Natural killer cell (primary cell): ENCODE measurements around the gene OSCP1. TPM values are rescaled to one million over a fixed set of nuclear protein-coding genes. Genes with fewer than 3 reads are reported as not detected.

ENCODE experiments used
- ATAC-seq, 3 donors: fragments of 150-1000 bp in 2 of 3; fragments of 200-7000 bp in 1 of 3; cut with Tn5 transposase; 1 replicate in 1 of 3; 2 replicates in 2 of 3; pipeline ENCODE4 v1.10.0; 2021; ENCODE audit warnings: mild to moderate bottlenecking in 2 of 3, moderate library complexity in 2 of 3
- DNase-seq, 2 donors: peaks; one replicate each; pipeline versions ENCODE4 v3.0.0 to v3.0.0-alpha.2; 2013 to 2021; ENCODE audit warnings: mixed read lengths in 1 of 2
- H3K27ac ChIP-seq: one replicate; pipeline ENCODE4 v1.5.1; 2013; ENCODE audit warnings: mild to moderate bottlenecking, low read length
- H3K27me3 ChIP-seq: one replicate; pipeline ENCODE4 v1.6.1; 2013; ENCODE audit warnings: low read length; ENCODE audit not compliant: control insufficient read depth, insufficient read depth
- H3K36me3 ChIP-seq: one replicate; pipeline ENCODE4 v1.6.1; 2013; ENCODE audit warnings: low read length; ENCODE audit not compliant: control insufficient read depth, insufficient read depth
- H3K4me1 ChIP-seq: one replicate; pipeline ENCODE4 v1.6.1; 2013; ENCODE audit warnings: low read length; ENCODE audit not compliant: control insufficient read depth, insufficient read depth
- H3K4me3 ChIP-seq: one replicate; pipeline ENCODE4 v1.5.1; 2013; ENCODE audit warnings: low read length
- H3K9me3 ChIP-seq: one replicate; pipeline ENCODE4 v1.6.1; 2013; ENCODE audit warnings: low read length; ENCODE audit not compliant: control insufficient read depth, insufficient read depth
- H3K27ac Mint-ChIP-seq, 2 donors: one replicate each; pipeline ENCODE4 v1.8.0; 2022; ENCODE audit warnings: mild to moderate bottlenecking in 2 of 2, mixed read lengths in 2 of 2, moderate library complexity in 1 of 2
- H3K27me3 Mint-ChIP-seq, 2 donors: one replicate each; pipeline ENCODE4 v1.8.0; 2022; ENCODE audit warnings: low read depth in 2 of 2, mixed read lengths in 2 of 2
- H3K36me3 Mint-ChIP-seq: one replicate; pipeline ENCODE4 v1.8.0; 2022; ENCODE audit warnings: mixed read lengths
- H3K4me1 Mint-ChIP-seq, 2 donors: one replicate each; pipeline ENCODE4 v1.8.0; 2022; ENCODE audit warnings: mixed read lengths in 2 of 2
- H3K4me3 Mint-ChIP-seq: one replicate; pipeline ENCODE4 v1.8.0; 2022; ENCODE audit warnings: mild to moderate bottlenecking, moderate library complexity, mixed read lengths
- H3K9me3 Mint-ChIP-seq, 2 donors: one replicate each; pipeline ENCODE4 v1.8.0; 2022; ENCODE audit warnings: mixed read lengths in 2 of 2
- WGBS: methylation state at CpG from one replicate; pipeline ENCODE4 v1.1.7; 2013; ENCODE audit warnings: missing lambda C conversion rate; ENCODE audit not compliant: insufficient coverage; 5-methylcytosine and 5-hydroxymethylcytosine counted together
- intact Hi-C: fragments of 100-400 bp; cut with micrococcal nuclease; formaldehyde crosslinking; loops from one replicate; pipeline ENCODE4 v1.14.2; 2022
- total RNA-seq, 4 donors: library from RNA; stranded (reverse); fragments of 120-200 nt in 1 of 4; gene quantifications; one replicate each; pipeline versions ENCODE4 v1.2.3 to v1.2.4, GENCODE V29; 2013 to 2022
- TF ChIP-seq, protein P1 (sequence below): fragments of 200-600 bp; IDR thresholded peaks from one replicate; pipeline ENCODE4 v1.8.0; 2022; ENCODE audit warnings: antibody characterized with exemption

Gene OSCP1
- total RNA-seq, 3 donors from 2014 or later (not counting 1 experiment from before 2014, with no cell fraction given), result 2.3 TPM; not detected in 2

DNA sequence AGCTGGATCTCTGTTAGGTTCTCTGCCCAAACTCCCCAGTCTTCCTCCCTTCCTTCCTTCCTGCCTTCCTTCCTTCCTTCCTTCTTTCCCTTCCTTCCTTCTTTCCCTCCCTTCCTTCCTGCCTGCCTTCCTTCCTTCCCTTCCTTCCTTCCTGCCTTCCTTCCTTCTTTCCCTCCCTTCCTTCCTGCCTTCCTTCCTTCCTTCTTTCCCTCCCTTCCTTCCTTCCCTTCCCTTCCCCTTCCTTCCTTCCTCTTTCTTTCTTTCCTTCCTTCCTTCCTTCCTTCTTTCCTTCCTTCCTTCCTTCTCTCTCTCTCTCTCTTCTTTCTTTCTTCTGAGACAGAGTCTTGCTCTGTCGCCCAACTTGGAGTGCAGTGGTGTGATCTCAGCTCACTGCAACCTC lies 43.8 kb downstream of the OSCP1 start:
- Histone ChIP-seq H3K27me3 (no peaks in the 10 kb centered on the region), H3K36me3 (no peaks in the 10 kb centered on the region), H3K27ac (no peak overlapping the region), H3K9me3 (no peaks in the 10 kb centered on the region), H3K4me1 (peaks cover 8% of the 10 kb centered on the region), H3K4me3 (no peak overlapping the region)
- peaks cover 8% of the 10 kb centered on the region for H3K36me3 Mint-ChIP-seq
- H3K4me3 Mint-ChIP-seq, result no peak overlapping the region
- DNase-seq (no peak), ATAC-seq (no peak)
- 91% methylated on average over 1 of the region's 1 CpG for WGBS
- H3K27me3 Mint-ChIP-seq, result no peaks in the 10 kb centered on the region
- H3K27ac Mint-ChIP-seq, result no peak overlapping the region
- TF ChIP-seq, protein P1, sequence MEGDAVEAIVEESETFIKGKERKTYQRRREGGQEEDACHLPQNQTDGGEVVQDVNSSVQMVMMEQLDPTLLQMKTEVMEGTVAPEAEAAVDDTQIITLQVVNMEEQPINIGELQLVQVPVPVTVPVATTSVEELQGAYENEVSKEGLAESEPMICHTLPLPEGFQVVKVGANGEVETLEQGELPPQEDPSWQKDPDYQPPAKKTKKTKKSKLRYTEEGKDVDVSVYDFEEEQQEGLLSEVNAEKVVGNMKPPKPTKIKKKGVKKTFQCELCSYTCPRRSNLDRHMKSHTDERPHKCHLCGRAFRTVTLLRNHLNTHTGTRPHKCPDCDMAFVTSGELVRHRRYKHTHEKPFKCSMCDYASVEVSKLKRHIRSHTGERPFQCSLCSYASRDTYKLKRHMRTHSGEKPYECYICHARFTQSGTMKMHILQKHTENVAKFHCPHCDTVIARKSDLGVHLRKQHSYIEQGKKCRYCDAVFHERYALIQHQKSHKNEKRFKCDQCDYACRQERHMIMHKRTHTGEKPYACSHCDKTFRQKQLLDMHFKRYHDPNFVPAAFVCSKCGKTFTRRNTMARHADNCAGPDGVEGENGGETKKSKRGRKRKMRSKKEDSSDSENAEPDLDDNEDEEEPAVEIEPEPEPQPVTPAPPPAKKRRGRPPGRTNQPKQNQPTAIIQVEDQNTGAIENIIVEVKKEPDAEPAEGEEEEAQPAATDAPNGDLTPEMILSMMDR, result no peak
- no peaks in the 10 kb centered on the region for H3K9me3 Mint-ChIP-seq
- intact Hi-C loops, result no loop called here
- peaks cover 10 to 18% of the 10 kb centered on the region in 2 donors for H3K4me1 Mint-ChIP-seq

DNA sequence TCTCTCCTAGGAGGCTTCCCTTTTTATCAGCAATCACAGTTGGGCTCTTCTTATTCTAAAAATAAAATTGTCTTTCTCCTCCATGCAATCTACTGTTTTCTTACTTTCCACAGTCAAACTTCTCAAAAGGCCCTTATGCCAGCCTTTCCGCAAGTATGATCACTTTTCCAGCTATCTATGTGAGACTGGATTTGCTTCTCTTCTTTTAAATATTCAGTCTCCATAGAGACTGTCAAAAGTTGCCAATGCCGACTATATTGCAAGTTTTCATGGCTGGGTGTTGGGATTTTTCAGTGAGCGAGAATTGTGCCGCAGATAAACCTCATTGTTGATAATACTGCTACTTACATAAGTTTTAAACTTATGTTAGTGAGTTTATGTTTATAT lies 47.8 kb downstream of the OSCP1 start:
- Mint-ChIP-seq H3K27me3 (no peaks in the 10 kb centered on the region), H3K36me3 (peaks cover 4% of the 10 kb centered on the region), H3K27ac (peak overlapping the region; percentile 97 to 99), H3K4me1 (peaks cover 33 to 36% of the 10 kb centered on the region in 2 donors), H3K4me3 (peak overlapping the region; percentile 71), H3K9me3 (no peaks in the 10 kb centered on the region)
- Histone ChIP-seq H3K4me3 (no peak overlapping the region), H3K4me1 (peaks cover 37% of the 10 kb centered on the region), H3K27me3 (no peaks in the 10 kb centered on the region), H3K9me3 (no peaks in the 10 kb centered on the region), H3K27ac (no peak overlapping the region), H3K36me3 (no peaks in the 10 kb centered on the region)
- DNase-seq (no peak), ATAC-seq (no peak)
- 100% methylated on average over 1 of the region's 4 CpGs for WGBS
- intact Hi-C loops, result loop anchor here (5.0 kb wide), 2 partner anchors 35 to 255 kb away; partner anchors contain the start of gene TRAPPC3
- TF ChIP-seq, protein P1, result no peak

DNA sequence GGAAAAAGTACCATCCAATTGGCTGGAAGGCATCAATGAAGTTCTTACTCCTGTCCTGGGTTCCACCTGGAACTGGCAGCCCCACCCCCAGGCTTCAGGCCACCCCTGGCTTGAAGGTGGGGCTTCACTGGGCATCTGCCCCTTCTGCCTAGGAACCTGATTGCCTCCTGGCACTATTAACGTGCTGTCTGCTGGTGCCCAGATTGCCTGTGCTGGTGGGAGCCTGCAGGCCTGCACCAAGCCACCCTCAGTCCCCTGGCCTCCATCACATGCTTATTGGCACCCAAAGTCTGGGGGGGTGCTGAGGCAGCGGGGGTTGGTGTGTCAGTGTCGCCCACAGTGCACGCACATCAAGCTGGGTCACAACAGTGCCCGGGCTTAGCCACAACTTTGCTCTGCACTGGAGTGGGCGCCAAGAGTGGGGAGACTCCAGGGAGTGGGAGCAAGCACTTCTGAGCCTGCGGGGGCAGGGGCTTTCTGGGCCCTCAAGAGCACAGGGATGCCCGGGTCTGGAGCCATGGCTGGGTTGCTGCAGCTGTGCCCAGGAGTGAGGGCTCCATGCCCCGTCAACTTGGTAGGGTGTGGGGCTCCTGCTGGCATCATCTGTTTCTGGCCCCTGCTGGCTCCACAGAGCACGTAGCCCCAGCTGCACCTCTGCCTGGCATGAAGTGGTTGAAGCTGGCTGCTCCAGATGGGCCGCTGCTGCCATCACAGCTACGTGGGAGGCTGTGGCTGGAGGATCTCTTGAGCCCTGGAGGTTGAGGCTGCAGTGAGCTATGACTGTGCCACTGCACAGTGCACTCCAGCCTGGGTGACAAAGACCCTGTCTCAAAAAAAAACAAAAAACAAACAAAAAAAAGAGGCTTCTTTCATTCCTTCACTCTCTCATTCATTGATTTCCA lies 48.4 kb downstream of the OSCP1 start:
- peaks cover 43% of the 10 kb centered on the region for H3K4me1 ChIP-seq
- peaks cover 40 to 42% of the 10 kb centered on the region in 2 donors for H3K4me1 Mint-ChIP-seq
- peak overlapping the region; percentile 94 for H3K4me3 Mint-ChIP-seq
- 87% methylated on average over 12 of the region's 12 CpGs for WGBS
- no peaks in the 10 kb centered on the region for H3K9me3 Mint-ChIP-seq
- ATAC-seq (no peak), DNase-seq (no peak)
- H3K27ac ChIP-seq, result peak overlapping the region; percentile 98
- H3K27me3 Mint-ChIP-seq, result no peaks in the 10 kb centered on the region
- H3K9me3 ChIP-seq, result no peaks in the 10 kb centered on the region
- no peaks in the 10 kb centered on the region for H3K36me3 Mint-ChIP-seq
- no peaks in the 10 kb centered on the region for H3K27me3 ChIP-seq
- peak overlapping the region; percentile 97 to 99 for H3K27ac Mint-ChIP-seq
- TF ChIP-seq, protein P1, result no peak
- H3K36me3 ChIP-seq, result no peaks in the 10 kb centered on the region
- peak overlapping the region; percentile 58 for H3K4me3 ChIP-seq
- intact Hi-C loops, result loop anchor here (1.0 to 5.0 kb wide), 3 partner anchors 16 to 255 kb away; partner anchors contain the start of gene TRAPPC3
